Activated CD4-positive, alpha-beta T cell treated with anti-CD3 and anti-CD28 coated beads for 36 hours (primary cell): ENCODE results near the gene THTPA. TPM values are rescaled to one million over a fixed set of nuclear protein-coding genes. Genes with fewer than 3 reads are reported as not detected.

Source experiments
- ATAC-seq: fragments of 200-7000 bp; cut with Tn5 transposase; one replicate; pipeline ENCODE4 v1.10.0; 2021; ENCODE audit warnings: mild to moderate bottlenecking, moderate library complexity
- CTCF ChIA-PET: fragments of 350-600 bp; sonication (Branson Sonifier 250); formaldehyde crosslinking; loops from one replicate; lab custom pipeline; 2021; ENCODE audit warnings: antibody characterized with exemption; lab: Charles Lee
- POLR2A ChIA-PET: fragments of 350-600 bp; sonication (Branson Sonifier 250); formaldehyde crosslinking; loops from one replicate; lab custom pipeline; 2021; ENCODE audit warnings: antibody characterized with exemption, inconsistent platforms; lab: Charles Lee
- DNase-seq: peaks from one replicate; pipeline ENCODE4 v3.0.0-alpha.2; 2020
- H3K27ac Mint-ChIP-seq: one replicate; pipeline ENCODE4 v1.8.0; 2021; ENCODE audit warnings: mixed read lengths
- H3K27me3 Mint-ChIP-seq: one replicate; pipeline ENCODE4 v1.8.0; 2021; ENCODE audit warnings: mixed read lengths
- H3K36me3 Mint-ChIP-seq: one replicate; pipeline ENCODE4 v1.8.0; 2021; ENCODE audit warnings: low read depth, mixed read lengths
- H3K4me1 Mint-ChIP-seq: one replicate; pipeline ENCODE4 v1.8.0; 2021; ENCODE audit warnings: mixed read lengths
- H3K4me3 Mint-ChIP-seq: one replicate; pipeline ENCODE4 v1.8.0; 2021; ENCODE audit warnings: mild to moderate bottlenecking, moderate library complexity, mixed read lengths
- H3K9me3 Mint-ChIP-seq: one replicate; pipeline ENCODE4 v1.8.0; 2021; ENCODE audit warnings: low read depth, mixed read lengths
- intact Hi-C, 2 experiments: fragments of 100-400 bp; cut with DNase I in 1 of 2; cut with micrococcal nuclease in 1 of 2; formaldehyde crosslinking; loops; one replicate each; pipeline versions ENCODE4 v1.14.2 to v1.15.1; 2022 to 2024; cut with DNase I, micrococcal nuclease
- total RNA-seq, 2 experiments: library from RNA; stranded (reverse); gene quantifications; one replicate each; pipeline ENCODE4 v1.2.3, GENCODE V29; 2021

THTPA gene
- total RNA-seq, 2 experiments from 2014 or later, result 8.3 to 8.5 TPM

DNA sequence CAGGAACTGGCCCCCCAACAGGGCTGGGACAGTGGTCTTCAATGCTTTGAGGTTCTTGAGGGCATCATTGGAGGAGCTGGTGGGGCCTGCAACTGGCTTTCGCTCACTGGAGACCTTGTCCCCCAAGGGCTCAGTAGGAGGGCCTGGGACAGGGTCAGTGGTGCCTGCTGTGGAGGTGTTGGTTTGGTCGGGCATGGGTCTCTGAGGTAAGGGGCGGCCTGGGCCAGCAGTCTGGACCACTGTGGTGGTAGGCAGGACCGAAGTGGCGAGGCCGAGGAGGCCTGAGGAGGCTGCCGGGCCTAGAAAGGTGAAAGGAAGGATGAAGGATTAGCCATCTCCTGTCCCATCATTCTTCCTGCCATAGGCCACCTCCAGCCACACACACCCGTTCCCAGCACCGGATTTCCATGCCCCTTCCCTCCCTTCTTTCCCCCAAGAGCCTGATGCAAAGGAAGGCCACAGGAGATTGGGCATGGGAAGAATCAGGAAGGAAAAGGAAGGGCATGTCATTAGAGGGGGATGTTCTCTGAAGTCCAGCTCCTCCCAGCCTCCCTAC is 33.4 kb upstream of the THTPA start:
- DNase-seq (no peak), ATAC-seq (no peak)
- CTCF ChIA-PET, result no interaction called here
- no peaks in the 10 kb centered on the region for H3K36me3 Mint-ChIP-seq
- POLR2A ChIA-PET, result no interaction called here
- H3K9me3 Mint-ChIP-seq, result no peaks in the 10 kb centered on the region
- no peaks in the 10 kb centered on the region for H3K4me1 Mint-ChIP-seq
- no peak overlapping the region for H3K4me3 Mint-ChIP-seq
- intact Hi-C loops, result no loop called here
- no peak overlapping the region for H3K27ac Mint-ChIP-seq
- H3K27me3 Mint-ChIP-seq, result no peaks in the 10 kb centered on the region

DNA sequence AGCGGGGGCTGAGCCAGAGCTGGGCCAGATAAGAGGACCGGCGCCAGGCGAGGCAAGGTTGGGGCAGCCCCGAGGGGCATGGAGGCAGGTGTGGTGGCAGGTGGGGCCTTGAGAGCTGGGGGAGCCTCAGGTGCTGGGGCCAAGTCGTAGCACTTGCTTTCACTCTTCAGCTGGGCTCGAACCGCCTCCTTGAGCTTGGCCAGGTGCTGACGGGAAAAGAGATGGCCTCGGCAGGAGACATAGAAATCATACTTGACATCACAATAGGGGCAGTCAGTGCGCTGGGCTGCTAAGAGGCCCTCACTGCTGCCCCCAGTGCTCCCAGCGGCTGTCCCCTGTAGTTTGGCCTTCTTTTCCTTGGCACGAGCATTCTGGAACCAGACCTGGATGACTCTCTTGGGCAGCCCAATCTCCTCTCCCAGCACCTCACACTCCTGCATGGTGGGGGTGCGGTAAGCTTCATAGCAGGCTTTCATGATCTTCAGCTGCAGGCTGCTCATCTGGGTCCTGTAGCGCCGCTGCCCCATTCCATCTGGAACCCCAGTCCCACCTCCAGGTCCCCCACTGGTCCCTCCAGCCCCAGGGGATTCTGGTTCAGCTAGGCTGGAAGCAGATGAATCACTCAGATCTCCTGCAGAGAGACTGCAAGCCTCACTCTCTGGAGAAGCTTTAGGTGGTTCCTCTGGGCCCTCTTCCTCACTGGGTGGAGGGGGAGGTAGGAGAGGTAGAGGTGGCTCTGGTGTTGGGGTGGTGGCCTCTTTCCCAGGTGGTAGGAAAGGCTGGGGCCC is 32.6 kb upstream of the THTPA start:
- intact Hi-C loops, result no loop called here
- Mint-ChIP-seq H3K4me3 (no peak overlapping the region), H3K36me3 (no peaks in the 10 kb centered on the region), H3K4me1 (no peaks in the 10 kb centered on the region), H3K27me3 (no peaks in the 10 kb centered on the region), H3K9me3 (no peaks in the 10 kb centered on the region), H3K27ac (no peak overlapping the region)
- ChIA-PET CTCF (interaction anchor here (0.7 kb wide), 2 partner anchors 46 to 266 kb away, joined by 3 to 4 read pairs; no protein-coding TSS in a partner anchor), POLR2A (no interaction called here)
- no peak for ATAC-seq
- DNase-seq, result no peak

DNA sequence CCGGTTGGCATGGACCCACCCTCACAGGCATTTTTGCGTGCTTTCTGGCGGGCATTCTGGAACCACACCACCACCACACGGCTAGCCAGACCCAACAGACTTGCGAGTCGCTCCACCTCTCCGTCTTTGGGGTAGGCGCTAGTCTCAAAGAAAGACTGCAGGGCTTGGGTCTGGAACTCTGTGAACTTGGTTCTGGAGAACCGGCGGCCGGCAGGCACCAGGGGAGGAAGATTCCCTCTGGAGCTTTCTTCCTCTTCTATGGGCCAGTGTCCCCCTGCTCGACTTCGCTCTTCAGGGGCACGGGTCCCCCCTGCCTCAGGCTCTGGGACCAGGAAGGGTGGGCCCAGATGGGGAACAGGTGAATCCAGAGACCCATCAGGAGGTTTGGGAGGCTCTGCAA is 31.1 kb upstream of the THTPA start:
- no peak overlapping the region for H3K27ac Mint-ChIP-seq
- H3K36me3 Mint-ChIP-seq, result no peaks in the 10 kb centered on the region
- no peak for DNase-seq
- no peaks in the 10 kb centered on the region for H3K27me3 Mint-ChIP-seq
- H3K9me3 Mint-ChIP-seq, result no peaks in the 10 kb centered on the region
- no peak for ATAC-seq
- no peak overlapping the region for H3K4me3 Mint-ChIP-seq
- no peaks in the 10 kb centered on the region for H3K4me1 Mint-ChIP-seq
- ChIA-PET CTCF (interaction anchor here (1.1 kb wide), 1 partner anchor 14 kb away, joined by 3 read pairs; no protein-coding TSS in a partner anchor), POLR2A (no interaction called here)
- intact Hi-C loops, result no loop called here

DNA sequence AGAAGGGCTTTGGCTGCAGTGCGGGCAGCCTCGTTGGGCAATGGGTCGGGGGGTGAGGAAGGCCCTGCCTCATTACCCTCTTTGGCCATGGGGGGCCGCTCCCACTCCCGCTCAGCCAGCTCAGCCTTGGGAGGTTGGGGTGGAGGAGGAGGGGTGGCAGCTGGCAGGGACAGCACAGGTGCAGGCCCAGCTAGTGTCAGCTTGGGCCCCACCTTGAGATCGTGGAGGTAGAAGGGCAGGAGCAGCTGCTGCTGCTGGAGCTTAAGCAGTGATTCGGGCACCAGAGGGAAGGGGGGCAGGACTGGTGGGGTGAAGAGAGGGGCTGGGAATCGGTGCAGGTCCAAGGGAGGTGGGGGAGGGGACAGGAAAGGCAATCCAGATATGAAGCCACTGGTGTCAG is 30.5 kb upstream of the THTPA start:
- H3K27ac Mint-ChIP-seq, result no peak overlapping the region
- DNase-seq (no peak), ATAC-seq (no peak)
- no peak overlapping the region for H3K4me3 Mint-ChIP-seq
- intact Hi-C loops, result no loop called here
- H3K36me3 Mint-ChIP-seq, result no peaks in the 10 kb centered on the region
- ChIA-PET POLR2A (no interaction called here), CTCF (interaction anchor here (1.0 to 1.1 kb wide), 2 partner anchors 14 to 16 kb away, joined by 3 to 4 read pairs; no protein-coding TSS in a partner anchor)
- H3K27me3 Mint-ChIP-seq, result no peaks in the 10 kb centered on the region
- no peaks in the 10 kb centered on the region for H3K9me3 Mint-ChIP-seq
- H3K4me1 Mint-ChIP-seq, result no peaks in the 10 kb centered on the region

DNA sequence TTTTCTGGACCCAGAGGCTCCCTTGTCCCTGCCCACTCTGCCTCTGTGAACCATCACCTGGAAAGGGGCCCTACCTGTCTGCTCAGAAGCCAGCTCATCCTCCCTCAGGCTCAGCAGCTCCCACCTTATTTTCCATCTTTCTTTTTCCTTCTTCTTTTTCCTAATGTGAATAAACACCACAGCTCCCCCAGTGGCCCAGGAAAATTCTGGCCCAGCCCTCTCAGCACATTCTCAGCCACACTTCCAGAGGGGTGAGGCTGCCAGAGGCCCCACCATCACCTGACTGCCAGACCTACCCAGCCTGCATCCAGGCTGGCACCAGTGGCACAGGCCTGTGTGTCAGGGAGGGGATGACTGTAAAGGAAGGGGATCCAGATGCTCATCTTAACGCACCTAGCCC is 27.5 kb upstream of the THTPA start:
- POLR2A ChIA-PET, result no interaction called here

DNA sequence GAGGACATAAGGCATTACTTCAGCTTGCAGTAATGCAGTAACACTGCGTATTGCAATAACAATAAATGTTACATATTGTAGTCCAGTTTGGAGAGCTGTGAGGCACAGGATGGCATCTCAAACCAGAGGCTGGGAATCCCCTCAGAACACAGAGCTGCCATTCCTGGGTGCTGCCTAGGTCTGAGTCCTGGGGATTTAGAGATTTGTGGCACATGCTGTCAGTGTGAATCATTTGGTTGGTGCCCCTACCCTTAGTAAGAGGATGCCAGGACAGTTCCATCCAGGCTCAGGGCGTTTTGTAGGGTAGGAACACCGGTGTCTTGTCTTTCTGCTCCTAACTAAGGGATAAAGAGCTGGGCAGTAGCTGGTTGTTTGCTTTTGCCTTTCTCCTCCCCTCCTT is 27.1 kb upstream of the THTPA start:
- H3K27ac Mint-ChIP-seq, result no peak overlapping the region
- ATAC-seq (no peak), DNase-seq (no peak)
- CTCF ChIA-PET, result interaction anchor here (0.9 to 1.5 kb wide), 2 partner anchors 10 to 35 kb away, joined by 3 to 4 read pairs; no protein-coding TSS in a partner anchor
- intact Hi-C loops, result no loop called here
- POLR2A ChIA-PET, result no interaction called here
- H3K36me3 Mint-ChIP-seq, result no peaks in the 10 kb centered on the region
- H3K9me3 Mint-ChIP-seq, result no peaks in the 10 kb centered on the region
- H3K4me1 Mint-ChIP-seq, result no peaks in the 10 kb centered on the region
- no peaks in the 10 kb centered on the region for H3K27me3 Mint-ChIP-seq
- no peak overlapping the region for H3K4me3 Mint-ChIP-seq

More for the DNA sequence above, 27.5 kb upstream of the THTPA start:
- Mint-ChIP-seq H3K9me3 (no peaks in the 10 kb centered on the region), H3K36me3 (no peaks in the 10 kb centered on the region), H3K4me1 (no peaks in the 10 kb centered on the region), H3K27ac (no peak overlapping the region), H3K27me3 (no peaks in the 10 kb centered on the region), H3K4me3 (no peak overlapping the region)
- intact Hi-C loops, result no loop called here
- DNase-seq (no peak), ATAC-seq (no peak)
- CTCF ChIA-PET, result interaction anchor here (0.9 to 1.0 kb wide), 2 partner anchors 10 to 32 kb away, joined by 3 to 4 read pairs; no protein-coding TSS in a partner anchor

DNA sequence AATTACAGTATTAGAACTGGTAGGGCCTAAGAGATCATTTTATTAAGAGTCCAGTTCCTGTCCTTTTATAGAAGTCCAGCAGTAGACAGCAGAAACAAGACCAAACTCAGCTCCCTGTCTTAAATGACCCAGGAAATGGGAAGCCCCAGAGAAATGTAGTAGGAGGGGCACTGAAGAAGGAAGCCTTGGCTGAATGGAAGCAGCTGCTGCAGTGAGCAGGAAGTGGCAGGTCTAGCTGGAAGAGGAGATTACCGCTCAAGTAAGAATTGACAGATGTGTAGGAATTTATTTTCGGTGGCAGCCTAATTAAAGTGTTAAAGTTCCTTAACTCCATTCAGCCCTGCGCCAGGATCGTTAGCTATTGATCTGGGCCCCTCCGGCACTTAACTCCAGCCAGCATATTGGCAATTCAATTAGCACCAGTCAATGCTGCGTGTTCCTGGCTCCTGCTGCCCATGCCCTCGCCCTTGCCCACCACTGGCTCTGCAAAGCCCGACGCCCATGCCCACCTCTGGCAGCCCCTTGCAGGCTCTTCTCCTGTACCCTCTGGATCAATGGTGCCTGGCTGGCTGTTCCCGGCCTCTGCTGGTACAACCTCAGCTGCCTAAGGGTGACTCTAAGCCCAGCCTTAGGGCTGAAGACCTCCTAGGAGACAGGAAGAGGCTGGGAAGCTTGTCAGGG is 25.6 kb upstream of the THTPA start:
- Mint-ChIP-seq H3K27ac (no peak overlapping the region), H3K27me3 (no peaks in the 10 kb centered on the region), H3K9me3 (no peaks in the 10 kb centered on the region), H3K4me1 (no peaks in the 10 kb centered on the region), H3K36me3 (no peaks in the 10 kb centered on the region), H3K4me3 (no peak overlapping the region)
- ChIA-PET POLR2A (no interaction called here), CTCF (interaction anchor here (0.5 to 1.5 kb wide), 8 partner anchors 8 to 453 kb away, joined by 3 to 6 read pairs (median 3); partner anchors contain the start of gene NGDN)
- DNase-seq (no peak), ATAC-seq (no peak)
- intact Hi-C loops, result no loop called here

DNA sequence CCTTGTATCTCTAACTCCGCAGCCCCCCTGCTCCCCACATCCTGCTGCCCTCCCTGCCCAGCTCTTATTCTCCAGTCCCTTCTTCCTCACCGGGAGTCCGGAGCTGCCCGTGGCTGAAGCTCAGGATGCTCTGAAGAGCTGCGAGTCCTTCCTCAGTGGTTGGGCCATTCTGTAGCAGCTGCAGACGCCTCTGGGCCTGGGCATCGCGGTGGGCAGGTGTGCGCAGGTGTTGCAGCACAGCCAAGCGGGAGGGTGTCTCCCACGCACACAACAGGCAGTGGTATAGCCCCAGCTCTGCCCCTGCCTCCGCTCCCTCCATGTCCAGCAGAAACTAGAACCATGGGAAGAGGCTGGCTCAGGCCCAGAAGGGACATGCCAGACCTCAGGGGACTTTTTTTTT is 24.7 kb upstream of the THTPA start:
- CTCF ChIA-PET, result interaction anchor here (0.6 to 1.0 kb wide), 2 partner anchors 61 to 106 kb away, joined by 3 read pairs; partner anchors contain the start of gene NGDN
- POLR2A ChIA-PET, result no interaction called here
- Mint-ChIP-seq H3K27me3 (no peaks in the 10 kb centered on the region), H3K9me3 (no peaks in the 10 kb centered on the region), H3K27ac (no peak overlapping the region), H3K4me1 (no peaks in the 10 kb centered on the region), H3K4me3 (no peak overlapping the region), H3K36me3 (no peaks in the 10 kb centered on the region)
- no peak for DNase-seq
- intact Hi-C loops, result no loop called here
- ATAC-seq, result no peak

DNA sequence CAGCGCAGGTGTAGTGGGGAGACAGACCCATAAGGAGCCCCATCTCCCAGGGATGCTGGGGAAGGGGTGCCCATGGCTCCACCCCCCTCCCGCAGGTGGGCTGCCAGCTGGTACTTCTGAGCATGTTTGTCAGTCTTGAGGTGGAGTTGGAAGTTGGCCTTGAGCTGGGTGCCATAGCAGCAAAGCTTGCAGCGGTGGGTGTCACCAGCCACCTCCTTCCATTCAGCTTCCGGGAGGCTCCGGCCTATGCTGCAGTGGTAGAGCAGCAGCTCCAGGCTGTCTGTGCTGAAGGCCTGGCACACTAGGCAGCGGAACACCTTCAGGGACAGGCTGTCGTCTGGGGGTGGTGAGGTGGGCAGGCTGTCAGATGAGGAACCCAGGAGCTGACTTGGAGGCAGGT is 23.4 kb upstream of the THTPA start:
- Mint-ChIP-seq H3K4me1 (no peaks in the 10 kb centered on the region), H3K27ac (no peak overlapping the region), H3K36me3 (no peaks in the 10 kb centered on the region), H3K9me3 (no peaks in the 10 kb centered on the region), H3K27me3 (no peaks in the 10 kb centered on the region), H3K4me3 (no peak overlapping the region)
- intact Hi-C loops, result no loop called here
- CTCF ChIA-PET, result interaction anchor here (0.6 to 1.2 kb wide), 2 partner anchors 25 to 110 kb away, joined by 3 read pairs; no protein-coding TSS in a partner anchor
- ATAC-seq (no peak), DNase-seq (no peak)
- POLR2A ChIA-PET, result no interaction called here

DNA sequence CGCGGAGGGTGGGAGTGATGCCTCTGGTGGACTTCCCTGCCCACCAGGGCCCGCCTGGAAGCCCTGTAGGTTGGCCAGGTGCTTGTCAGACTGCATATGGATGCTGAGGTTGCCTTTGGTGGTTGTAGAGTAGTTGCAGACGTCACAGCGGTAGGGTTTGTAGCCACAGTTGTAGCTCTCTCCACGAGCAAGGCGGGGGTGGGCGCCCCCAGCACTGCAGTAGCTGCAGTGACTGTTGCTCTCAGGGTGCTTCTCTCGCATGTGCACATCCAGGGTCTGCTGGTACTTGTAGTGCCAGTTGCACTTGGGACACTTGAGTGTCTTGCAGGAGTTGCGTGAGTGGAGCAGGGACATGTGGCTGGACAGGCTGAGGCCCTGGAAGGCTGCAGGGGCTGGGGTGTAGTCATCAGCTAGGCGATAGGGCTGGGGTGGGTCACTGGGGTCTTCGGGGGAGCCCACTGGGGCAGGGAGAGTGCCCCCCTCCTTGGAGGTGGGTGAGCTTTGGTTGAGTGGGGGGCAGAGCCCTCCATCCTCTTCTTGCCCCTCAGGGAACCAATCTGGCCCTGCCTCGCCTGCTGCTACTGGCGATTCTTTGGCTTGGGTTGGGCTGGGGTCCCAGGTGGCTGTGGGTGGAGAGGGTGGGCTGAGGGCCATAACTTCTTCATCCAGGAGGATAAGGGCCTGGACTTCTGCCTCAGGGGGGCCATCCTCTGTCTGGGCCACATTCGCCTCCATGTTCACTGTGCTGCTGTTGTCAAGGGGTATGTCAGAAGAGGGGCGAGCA is 22.2 kb upstream of the THTPA start:
- POLR2A ChIA-PET, result no interaction called here
- CTCF ChIA-PET, result no interaction called here
- intact Hi-C loops, result no loop called here
- H3K27ac Mint-ChIP-seq, result no peak overlapping the region
- H3K4me1 Mint-ChIP-seq, result no peaks in the 10 kb centered on the region
- no peaks in the 10 kb centered on the region for H3K36me3 Mint-ChIP-seq
- no peak overlapping the region for H3K4me3 Mint-ChIP-seq
- no peak for ATAC-seq
- H3K9me3 Mint-ChIP-seq, result no peaks in the 10 kb centered on the region
- DNase-seq, result no peak
- H3K27me3 Mint-ChIP-seq, result no peaks in the 10 kb centered on the region

DNA sequence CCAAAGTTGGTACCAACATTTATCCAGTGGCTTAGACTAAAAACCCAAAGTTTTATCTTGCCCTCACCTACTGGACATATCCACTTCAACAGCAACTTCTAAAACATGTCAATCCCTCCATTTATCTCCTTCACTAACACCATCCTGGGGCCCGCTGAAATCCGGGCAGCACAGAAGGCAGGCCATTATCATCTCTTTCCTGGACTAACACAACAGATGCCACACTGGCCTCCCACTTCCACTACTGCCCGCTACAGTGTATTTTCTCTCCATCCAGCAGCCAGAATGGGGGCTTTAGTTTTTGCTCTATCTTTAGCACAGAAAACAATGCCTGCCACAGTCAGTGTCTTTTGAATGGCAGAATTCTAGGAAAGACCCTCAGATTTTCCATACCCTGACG is 20.1 kb upstream of the THTPA start:
- intact Hi-C loops, result no loop called here
- Mint-ChIP-seq H3K4me3 (no peak overlapping the region), H3K36me3 (no peaks in the 10 kb centered on the region), H3K4me1 (no peaks in the 10 kb centered on the region), H3K9me3 (no peaks in the 10 kb centered on the region), H3K27ac (no peak overlapping the region), H3K27me3 (no peaks in the 10 kb centered on the region)
- no peak for DNase-seq
- no peak for ATAC-seq
- ChIA-PET POLR2A (no interaction called here), CTCF (no interaction called here)
